Inflammatory macrophage treated with lipopolysaccharide for 4 hours (primary cell): Measurements from ENCODE around the gene TMEM232.
"Not testable (repeated sequence)": the region's sequence is repeated elsewhere in the genome, so short reads cannot be mapped to it uniquely, and the experiment has no call there.

Experiments used
- DNase-seq: peaks from one replicate; pipeline ENCODE4 v3.0.0-alpha.2; 2020

The TMEM232 gene

GRCh38 chr5:110726249-110727024 is at the start of gene TMEM232:
Gene TMEM232 (minus strand): TSS chr5:110726671. CDS start chr5:110667352, 59,319 bp downstream.
- DNase-seq: peak; percentile 81

- no peak for DNase-seq
These were observed 43.8 kb upstream of the TMEM232 start for GRCh38 chr5:110770286-110770685.

- DNase-seq: no peak
These were observed 42.7 kb upstream of the TMEM232 start for GRCh38 chr5:110769000-110769681.

GRCh38 chr5:110768138-110768860 is 41.8 kb upstream of the TMEM232 start:
- no peak for DNase-seq

GRCh38 chr5:110760158-110760557 is 33.7 kb upstream of the TMEM232 start:
- no peak for DNase-seq

- DNase-seq: peak; percentile 55
These were observed 30.8 kb upstream of the TMEM232 start for GRCh38 chr5:110757118-110757729.

- DNase-seq: no peak
These were observed 27.7 kb upstream of the TMEM232 start for GRCh38 chr5:110754181-110754580.

- DNase-seq: no peak
These were observed 27.1 kb upstream of the TMEM232 start for GRCh38 chr5:110753600-110753999.

GRCh38 chr5:110752953-110753352 is 26.5 kb upstream of the TMEM232 start:
- no peak for DNase-seq

GRCh38 chr5:110751902-110752762 is 25.7 kb upstream of the TMEM232 start:
- DNase-seq: no peak

- peak; percentile 91 for DNase-seq
These were observed 12.6 kb upstream of the TMEM232 start, which contains the start of gene SLC25A46 for GRCh38 chr5:110738812-110739651. Gene SLC25A46 (plus strand): TSS chr5:110739007. CDS start chr5:110739120, 113 bp downstream.

- no peak for DNase-seq
These were observed 12.0 kb upstream of the TMEM232 start for GRCh38 chr5:110738503-110738811.

- DNase-seq: peak; percentile 63
These were observed 10.3 kb upstream of the TMEM232 start for GRCh38 chr5:110736753-110737152.

GRCh38 chr5:110735556-110735955 is 9.1 kb upstream of the TMEM232 start:
- DNase-seq: peak; percentile 24

GRCh38 chr5:110734101-110734500 is 7.6 kb upstream of the TMEM232 start:
- no peak for DNase-seq

GRCh38 chr5:110731499-110731898 is 5.0 kb upstream of the TMEM232 start:
- not testable (repeated sequence) for DNase-seq

GRCh38 chr5:110727025-110727314 is 499 bp upstream of the TMEM232 start:
- peak; percentile 19 for DNase-seq

GRCh38 chr5:110718311-110718710 is 8.2 kb downstream of the TMEM232 start:
- no peak for DNase-seq

- no peak for DNase-seq
These were observed 9.9 kb downstream of the TMEM232 start for GRCh38 chr5:110716247-110717245.

GRCh38 chr5:110707260-110707844 is 19.1 kb downstream of the TMEM232 start:
- DNase-seq: no peak
